ENCODE data around the gene OSBPL10.

DNA sequence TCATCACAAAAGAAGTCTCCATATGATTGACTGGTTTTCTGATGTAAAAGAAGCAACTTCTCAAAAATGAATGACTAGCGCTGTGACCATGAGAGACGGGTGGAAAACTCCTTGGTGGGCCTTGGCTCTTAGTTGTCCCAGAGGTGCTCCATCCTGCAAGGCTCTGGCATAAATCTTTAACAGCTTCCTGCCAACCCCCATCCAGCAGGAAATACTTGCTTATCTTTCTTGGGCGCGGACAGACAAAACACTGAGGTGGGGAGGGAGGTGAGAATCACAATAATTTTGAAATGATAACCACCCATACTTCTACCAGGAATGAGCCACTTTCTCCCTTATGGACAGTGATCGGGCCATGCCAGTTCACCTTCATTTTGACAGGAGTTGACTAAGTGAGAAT lies 319.8 kb downstream of the OSBPL10 start:
- no peak for TF ChIP-seq EZH2 (IDR thresholded peaks at IDR 0.05; ENCODE audit: insufficient read depth, poor library complexity, severe bottlenecking)
- TF ChIP-seq EZH2phosphoT487 (IDR thresholded peaks at IDR 0.05; ENCODE audit: insufficient read depth, low read depth): no peak

Data from GM23248 (cell line).